Measurements from ENCODE around the gene ANO4. TPM values are rescaled to one million over a fixed set of nuclear protein-coding genes. Genes with fewer than 3 reads are reported as not detected.
"Not testable (repeated sequence)": the region's sequence is repeated elsewhere in the genome, so short reads cannot be mapped to it uniquely, and the experiment has no call there.

The ANO4 gene
- total RNA-seq, 1 donor from 2014 or later: 0.35 TPM

GRCh38 chr12:101076921-101077320 is 282.3 kb downstream of the ANO4 start:
- ATAC-seq (no peak), DNase-seq (ENCODE audit: low spot score) (no peak)

GRCh38 chr12:101077791-101078528 is 283.4 kb downstream of the ANO4 start:
- DNase-seq (ENCODE audit: low spot score): no peak
- ATAC-seq: no peak

- ATAC-seq: no peak
- no peak for DNase-seq (ENCODE audit: low spot score)
Observed at GRCh38 chr12:101078536-101079285, 284.1 kb downstream of the ANO4 start.

- no peak for ATAC-seq
- DNase-seq (ENCODE audit: low spot score): no peak
Observed at GRCh38 chr12:101082706-101083105, 288.1 kb downstream of the ANO4 start.

- ATAC-seq (no peak), DNase-seq (ENCODE audit: low spot score) (no peak)
Observed at GRCh38 chr12:101086490-101087135, 292.0 kb downstream of the ANO4 start.

- DNase-seq (ENCODE audit: low spot score) (no peak), ATAC-seq (no peak)
Observed at GRCh38 chr12:101087920-101088319, 293.3 kb downstream of the ANO4 start.

- ATAC-seq (no peak), DNase-seq (ENCODE audit: low spot score) (no peak)
Observed at GRCh38 chr12:101089271-101089670, 294.7 kb downstream of the ANO4 start.

GRCh38 chr12:101090222-101090621 is 295.6 kb downstream of the ANO4 start:
- ATAC-seq: not testable (repeated sequence)

GRCh38 chr12:101097829-101098580 is 303.4 kb downstream of the ANO4 start:
- DNase-seq (ENCODE audit: low spot score) (no peak), ATAC-seq (no peak)

More at GRCh38 chr12:101090222-101090621, 295.6 kb downstream of the ANO4 start:
- DNase-seq (ENCODE audit: low spot score): not testable (repeated sequence)

- ATAC-seq: no peak
Observed at GRCh38 chr12:101107032-101107763, 312.6 kb downstream of the ANO4 start.

GRCh38 chr12:101108130-101108529 is 313.6 kb downstream of the ANO4 start:
- DNase-seq (ENCODE audit: low spot score) (no peak), ATAC-seq (no peak)

More at GRCh38 chr12:101107032-101107763, 312.6 kb downstream of the ANO4 start:
- DNase-seq (ENCODE audit: low spot score): no peak

GRCh38 chr12:101110866-101111265 is 316.3 kb downstream of the ANO4 start:
- DNase-seq (ENCODE audit: low spot score) (no peak), ATAC-seq (no peak)

GRCh38 chr12:101111441-101111840 is 316.9 kb downstream of the ANO4 start:
- ATAC-seq (no peak), DNase-seq (ENCODE audit: low spot score) (no peak)

- DNase-seq (ENCODE audit: low spot score) (no peak), ATAC-seq (no peak)
Observed at GRCh38 chr12:101115326-101115725, 320.8 kb downstream of the ANO4 start.

- ATAC-seq (no peak), DNase-seq (ENCODE audit: low spot score) (no peak)
Observed at GRCh38 chr12:101116911-101117310, 322.3 kb downstream of the ANO4 start.

GRCh38 chr12:101117842-101118241 is 323.3 kb downstream of the ANO4 start:
- ATAC-seq: no peak

GRCh38 chr12:101127521-101128219 is 333.1 kb downstream of the ANO4 start:
- no peak for DNase-seq (ENCODE audit: low spot score)
- no peak for ATAC-seq

More at GRCh38 chr12:101117842-101118241, 323.3 kb downstream of the ANO4 start:
- no peak for DNase-seq (ENCODE audit: low spot score)

- DNase-seq (ENCODE audit: low spot score); ATAC-seq: not testable (repeated sequence)
Observed at GRCh38 chr12:101145777-101146431, 351.3 kb downstream of the ANO4 start.

- no peak for DNase-seq (ENCODE audit: low spot score)
- ATAC-seq: no peak
Observed at GRCh38 chr12:101165319-101165718, 370.7 kb downstream of the ANO4 start.

Measured in left lobe of liver (tissue), 2 donors.